LNCaP clone FGC (cell line): ENCODE measurements around the gene PRPSAP1.
"Not testable (repeated sequence)": the region's sequence is repeated elsewhere in the genome, so short reads cannot be mapped to it uniquely, and the experiment has no call there.

ENCODE experiments used
- DNase-seq: peaks from one replicate; pipeline ENCODE4 v3.0.0-alpha.2; 2011; ENCODE audit warnings: low read depth
- H3K4me3 ChIP-seq: 2 replicates; pipeline ENCODE4 v1.5.1; 2011; ENCODE audit warnings: mild to moderate bottlenecking, low read depth, low read length, control low read depth
- CTCF ChIP-seq: IDR thresholded peaks from 2 replicates; pipeline ENCODE4 v1.5.1; 2012; ENCODE audit warnings: mild to moderate bottlenecking; ENCODE audit not compliant: control insufficient read depth, insufficient read depth; ENCODE audit errors: extremely low read depth

PRPSAP1 gene

GRCh38 chr17:76350463-76350862 lies 3.3 kb downstream of the PRPSAP1 start:
- no peak for TF ChIP-seq CTCF
- no peak for DNase-seq
- no peak overlapping the region for H3K4me3 ChIP-seq

GRCh38 chr17:76346936-76347335 lies 6.8 kb downstream of the PRPSAP1 start:
- H3K4me3 ChIP-seq, DNase-seq: not testable (repeated sequence)

GRCh38 chr17:76345377-76345974 lies 8.2 kb downstream of the PRPSAP1 start:
- DNase-seq: no peak
- no peak overlapping the region for H3K4me3 ChIP-seq
- TF ChIP-seq CTCF: no peak

- TF ChIP-seq CTCF: no peak
- H3K4me3 ChIP-seq: no peak overlapping the region
- DNase-seq: no peak
Observed at GRCh38 chr17:76343106-76343505, 10.6 kb downstream of the PRPSAP1 start.

- DNase-seq: no peak
- no peak overlapping the region for H3K4me3 ChIP-seq
- TF ChIP-seq CTCF: no peak
Observed at GRCh38 chr17:76341301-76341700, 12.4 kb downstream of the PRPSAP1 start.

GRCh38 chr17:76337413-76337777 lies 16.3 kb downstream of the PRPSAP1 start:
- H3K4me3 ChIP-seq: no peak overlapping the region
- DNase-seq: no peak
- no peak for TF ChIP-seq CTCF

- H3K4me3 ChIP-seq: no peak overlapping the region
- TF ChIP-seq CTCF: no peak
- DNase-seq: no peak
Observed at GRCh38 chr17:76336756-76337412, 16.8 kb downstream of the PRPSAP1 start.
